NCI-H345 treated with DMSO at 0.1 percent for 48 hours (cell line): Measurements from ENCODE around the gene C16orf96.
"Not testable (repeated sequence)": the region's sequence is repeated elsewhere in the genome, so short reads cannot be mapped to it uniquely, and the experiment has no call there.

Experiments
- DNase-seq: peaks from one replicate; lab custom pipeline; 2025; ENCODE audit not compliant: unreplicated experiment; lab: John Stamatoyannopoulos, UW

C16orf96 gene

GRCh38 chr16:4561596-4561995, 5.5 kb downstream of the C16orf96 start:
- no peak for DNase-seq

GRCh38 chr16:4564661-4565267, 8.6 kb downstream of the C16orf96 start:
- no peak for DNase-seq

- no peak for DNase-seq
Measured at GRCh38 chr16:4566144-4566543, 10.0 kb downstream of the C16orf96 start.

GRCh38 chr16:4570086-4570485, 13.9 kb downstream of the C16orf96 start:
- no peak for DNase-seq

GRCh38 chr16:4570688-4571321, 14.7 kb downstream of the C16orf96 start:
- DNase-seq, result no peak

- no peak for DNase-seq
Measured at GRCh38 chr16:4572715-4573114, 16.6 kb downstream of the C16orf96 start.

GRCh38 chr16:4573926-4574325, 17.8 kb downstream of the C16orf96 start:
- DNase-seq, result not testable (repeated sequence)

- DNase-seq, result no peak
Measured at GRCh38 chr16:4574919-4575705, 19.0 kb downstream of the C16orf96 start.

GRCh38 chr16:4576008-4576407, 19.9 kb downstream of the C16orf96 start:
- no peak for DNase-seq

GRCh38 chr16:4578961-4579530, 22.9 kb downstream of the C16orf96 start:
- DNase-seq, result peak; percentile 56

- DNase-seq, result no peak
Measured at GRCh38 chr16:4580250-4580649, 24.1 kb downstream of the C16orf96 start.

- DNase-seq, result no peak
Measured at GRCh38 chr16:4583906-4584305, 27.8 kb downstream of the C16orf96 start.

GRCh38 chr16:4586291-4586690, 30.2 kb downstream of the C16orf96 start:
- DNase-seq, result no peak

- DNase-seq, result no peak
Measured at GRCh38 chr16:4588386-4588785, 32.2 kb downstream of the C16orf96 start.

GRCh38 chr16:4588961-4589360, 32.8 kb downstream of the C16orf96 start:
- DNase-seq, result no peak

GRCh38 chr16:4591191-4591590, 35.1 kb downstream of the C16orf96 start:
- peak; percentile 35 for DNase-seq

GRCh38 chr16:4591706-4592470, 35.7 kb downstream of the C16orf96 start:
- no peak for DNase-seq

- DNase-seq, result peak; percentile 82
Measured at GRCh38 chr16:4593086-4593485, 36.9 kb downstream of the C16orf96 start.

- DNase-seq, result no peak
Measured at GRCh38 chr16:4594433-4595410, 38.6 kb downstream of the C16orf96 start.

GRCh38 chr16:4597174-4597573, 41.0 kb downstream of the C16orf96 start:
- DNase-seq, result no peak
